GM18507 (cell line): ENCODE data around the gene PTS.

Source experiments
- DNase-seq: peaks from one replicate; pipeline ENCODE4 v3.0.0; 2011; ENCODE audit warnings: low read depth; ENCODE audit not compliant: insufficient read length; ENCODE audit errors: extremely low spot score
- FAIRE-seq: peaks from 2 replicates; lab custom pipeline; 2011; peaks lifted over from hg19 to GRCh38; lab: Jason Lieb, UNC

Gene PTS

GRCh38 chr11:112219476-112220232 is 6.6 kb upstream of the PTS start:
- DNase-seq: peak; percentile 50
- FAIRE-seq: peak; percentile 86

- FAIRE-seq (no peak), DNase-seq (no peak)
Measured at GRCh38 chr11:112221274-112221835, 4.9 kb upstream of the PTS start.

GRCh38 chr11:112222303-112222702 is 3.9 kb upstream of the PTS start:
- FAIRE-seq: no peak

GRCh38 chr11:112223121-112223520 is 3.1 kb upstream of the PTS start:
- no peak for FAIRE-seq
- no peak for DNase-seq

More at GRCh38 chr11:112222303-112222702, 3.9 kb upstream of the PTS start:
- DNase-seq: no peak

- FAIRE-seq (no peak), DNase-seq (no peak)
Measured at GRCh38 chr11:112223754-112224532, 2.3 kb upstream of the PTS start.

- DNase-seq (no peak), FAIRE-seq (no peak)
Measured at GRCh38 chr11:112225753-112226061, 521 bp upstream of the PTS start.

- DNase-seq (no peak), FAIRE-seq (peak; percentile 33)
Measured at GRCh38 chr11:112226831-112227401, 688 bp downstream of the PTS start.

- FAIRE-seq (no peak), DNase-seq (no peak)
Measured at GRCh38 chr11:112227471-112227870, 1.2 kb downstream of the PTS start.

- DNase-seq (no peak), FAIRE-seq (no peak)
Measured at GRCh38 chr11:112228706-112229105, 2.5 kb downstream of the PTS start.

- no peak for DNase-seq
- no peak for FAIRE-seq
Measured at GRCh38 chr11:112229159-112229558, 2.9 kb downstream of the PTS start.

- FAIRE-seq (no peak), DNase-seq (no peak)
Measured at GRCh38 chr11:112229746-112230433, 3.7 kb downstream of the PTS start.

GRCh38 chr11:112231952-112232351 is 5.7 kb downstream of the PTS start:
- FAIRE-seq (no peak), DNase-seq (no peak)

- peak; percentile 35 for FAIRE-seq
- no peak for DNase-seq
Measured at GRCh38 chr11:112235750-112236390, 9.6 kb downstream of the PTS start.

GRCh38 chr11:112237451-112237850 is 11.2 kb downstream of the PTS start:
- FAIRE-seq (no peak), DNase-seq (no peak)

- DNase-seq (no peak), FAIRE-seq (no peak)
Measured at GRCh38 chr11:112238041-112238440, 11.8 kb downstream of the PTS start.

GRCh38 chr11:112241486-112241885 is 15.3 kb downstream of the PTS start:
- FAIRE-seq: no peak
- DNase-seq: no peak

- FAIRE-seq (no peak), DNase-seq (no peak)
Measured at GRCh38 chr11:112247201-112247600, 21.0 kb downstream of the PTS start.

GRCh38 chr11:112248201-112248600 is 22.0 kb downstream of the PTS start:
- DNase-seq (no peak), FAIRE-seq (no peak)

- DNase-seq (no peak), FAIRE-seq (no peak)
Measured at GRCh38 chr11:112249871-112250610, 23.8 kb downstream of the PTS start.
